Stimulated activated CD8-positive, alpha-beta memory T cell treated with anti-CD3 and anti-CD28 coated beads, Interleukin-12 subunit alpha, Interleukin-12 subunit beta, amount 100 ng/mL, for 4 hours (primary cell): Measurements from ENCODE around the gene THAP5.

Experiments
- DNase-seq: peaks from one replicate; pipeline ENCODE4 v3.0.0-alpha.2; 2020; ENCODE audit warnings: low read depth

The THAP5 gene

GRCh38 chr7:108533712-108534111 lies 35.8 kb downstream of the THAP5 start:
- DNase-seq, result no peak

DNA sequence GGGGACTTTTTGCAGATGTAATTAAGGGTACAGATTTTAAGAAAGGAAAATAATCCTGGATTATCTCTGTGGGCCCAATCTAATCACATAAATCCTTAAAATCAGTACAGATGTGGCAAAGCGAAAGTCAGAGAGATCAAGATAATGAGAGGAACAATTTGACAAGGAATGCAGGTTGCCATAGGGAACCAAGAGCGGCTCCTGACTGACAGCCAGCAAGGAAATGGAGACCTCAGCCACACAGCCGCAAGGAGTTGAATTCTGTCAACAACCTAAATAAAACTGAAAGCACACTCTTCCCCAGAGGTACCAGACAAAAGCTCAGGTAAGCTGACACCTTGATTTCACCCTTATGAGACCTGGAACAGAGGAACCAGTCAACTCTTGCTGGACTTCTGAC lies 40.2 kb downstream of the THAP5 start:
- DNase-seq, result no peak

DNA sequence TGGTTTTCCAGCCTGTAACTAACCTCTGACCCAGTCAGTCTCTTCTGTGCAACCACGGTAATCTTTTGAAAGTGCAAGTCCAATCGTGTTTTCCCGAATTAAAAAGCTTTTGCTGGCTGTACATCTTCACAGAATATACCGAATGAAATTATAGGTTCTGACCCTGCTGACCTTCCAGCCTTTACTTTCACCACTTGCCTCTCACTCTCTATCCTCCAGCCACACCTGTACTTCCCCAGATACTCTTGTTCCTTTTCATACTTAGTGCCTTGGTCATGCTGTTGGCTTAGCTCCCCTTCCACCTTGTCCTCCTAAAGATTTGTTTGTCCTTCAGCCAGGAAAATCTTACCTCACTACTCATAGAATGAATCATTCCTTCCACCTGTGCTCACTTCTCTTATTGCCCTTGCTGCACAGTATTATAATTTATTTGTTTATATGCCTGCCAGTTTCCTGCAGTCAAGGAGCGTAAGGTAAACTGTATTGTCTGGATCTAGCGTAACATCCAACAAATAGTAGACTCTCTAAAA lies 41.3 kb downstream of the THAP5 start:
- DNase-seq, result no peak

DNA sequence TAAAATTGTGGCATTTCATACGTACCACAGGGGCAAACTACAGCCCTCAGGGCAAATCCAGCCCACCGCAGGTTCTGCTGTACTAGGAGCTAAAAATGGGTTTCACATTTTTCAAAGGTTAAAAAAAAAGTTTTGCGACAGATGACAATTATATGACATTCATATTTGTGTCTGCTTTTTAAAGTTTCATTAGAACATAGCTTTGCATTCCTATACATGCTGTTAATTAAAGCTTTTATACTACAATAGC lies 42.8 kb downstream of the THAP5 start:
- DNase-seq, result no peak

DNA sequence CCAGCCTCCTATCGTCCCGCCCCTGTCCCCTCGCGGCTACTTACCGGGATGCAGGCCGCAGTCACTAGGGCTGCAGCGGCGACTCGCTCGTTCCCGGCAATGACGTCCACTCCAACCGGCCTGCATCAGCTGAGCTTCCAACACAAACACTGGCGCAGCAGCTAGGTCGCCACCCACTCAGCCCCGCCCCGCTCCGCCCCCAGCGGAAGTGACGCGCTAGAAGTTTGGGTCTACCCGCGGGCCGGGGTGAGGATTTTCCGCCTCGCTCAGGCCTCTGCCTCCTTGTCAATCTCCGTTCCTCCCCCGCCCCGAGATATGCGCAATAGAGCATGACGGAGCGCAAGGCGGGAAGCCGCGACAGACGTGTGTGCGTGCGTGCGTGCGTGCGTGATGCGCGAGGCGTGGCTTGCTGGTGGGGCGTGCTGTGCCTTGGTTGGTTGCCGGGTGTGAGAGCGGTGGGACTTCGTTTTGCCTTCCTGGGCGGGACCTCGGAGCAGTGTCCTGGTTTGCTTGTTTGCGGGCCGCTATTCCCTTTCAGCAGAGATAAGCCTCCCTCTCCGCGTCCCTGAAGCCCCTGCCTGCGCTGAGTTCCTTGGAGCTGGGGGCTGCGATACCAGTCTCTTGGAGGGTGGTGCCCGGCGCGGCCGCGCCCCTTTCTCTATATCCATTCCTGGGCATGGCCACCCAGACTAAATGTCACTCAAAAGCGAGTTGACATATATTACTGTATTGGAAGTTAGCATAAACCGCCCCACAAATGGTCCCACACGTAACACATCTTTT lies 43.3 kb downstream of the THAP5 start, which contains the start of gene PNPLA8:
PNPLA8 (minus strand) TSS at position 151 of the 783 bp plus-strand sequence. CDS start 10,644 bp downstream, outside the sequence.
- peak; percentile 100 for DNase-seq

DNA sequence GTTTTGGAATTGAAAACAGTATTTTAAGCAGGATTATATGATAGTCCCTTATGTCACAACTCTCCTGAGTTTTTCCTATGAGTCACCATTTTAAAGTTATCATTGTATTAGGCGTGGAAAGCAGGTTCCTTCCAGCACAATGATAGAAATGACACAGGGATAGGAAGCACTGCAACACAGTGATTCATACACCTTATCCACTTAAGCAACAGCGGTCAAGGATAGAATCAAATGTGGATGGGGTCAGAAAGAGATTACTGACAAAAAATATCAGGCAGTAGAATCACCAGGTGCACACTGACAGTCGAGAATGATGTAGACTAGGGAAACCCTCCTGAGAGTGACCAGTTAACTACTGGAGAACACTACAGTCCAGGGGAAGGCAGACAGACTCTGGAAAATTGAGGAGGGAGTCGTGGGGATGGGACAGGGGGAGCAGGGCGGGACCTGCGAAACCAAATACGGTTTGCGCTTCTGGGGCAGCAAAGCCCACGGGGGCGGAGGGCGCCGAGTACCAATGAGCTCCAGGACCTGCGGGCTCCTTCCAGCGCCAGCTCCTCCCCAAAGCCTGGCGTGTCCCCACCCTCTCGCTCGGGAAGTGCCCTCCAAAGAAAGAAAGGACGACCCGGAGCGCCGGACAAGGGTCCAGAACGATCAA lies 44.0 kb downstream of the THAP5 start:
- DNase-seq, result no peak

- no peak for DNase-seq
Observed at GRCh38 chr7:108522780-108523179, 46.7 kb downstream of the THAP5 start.

DNA sequence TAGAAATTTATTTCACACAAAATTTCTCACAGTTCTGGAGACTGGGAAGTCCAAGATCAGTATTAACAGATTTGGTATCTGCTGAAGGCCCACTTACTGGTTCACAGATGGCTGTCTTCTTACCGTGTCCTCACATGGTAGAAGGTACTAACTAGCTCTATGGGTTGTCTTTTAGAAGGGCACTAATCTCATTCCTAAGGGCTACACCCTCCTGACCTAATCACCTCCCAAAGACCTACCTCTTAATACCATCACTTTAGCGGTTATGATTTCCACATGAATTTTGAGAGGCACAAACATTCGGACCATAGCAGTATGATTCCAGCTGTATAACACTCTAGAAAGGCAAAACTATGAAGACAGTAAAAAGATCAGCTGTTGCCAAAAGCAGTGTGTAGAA lies 51.6 kb downstream of the THAP5 start:
- no peak for DNase-seq

DNA sequence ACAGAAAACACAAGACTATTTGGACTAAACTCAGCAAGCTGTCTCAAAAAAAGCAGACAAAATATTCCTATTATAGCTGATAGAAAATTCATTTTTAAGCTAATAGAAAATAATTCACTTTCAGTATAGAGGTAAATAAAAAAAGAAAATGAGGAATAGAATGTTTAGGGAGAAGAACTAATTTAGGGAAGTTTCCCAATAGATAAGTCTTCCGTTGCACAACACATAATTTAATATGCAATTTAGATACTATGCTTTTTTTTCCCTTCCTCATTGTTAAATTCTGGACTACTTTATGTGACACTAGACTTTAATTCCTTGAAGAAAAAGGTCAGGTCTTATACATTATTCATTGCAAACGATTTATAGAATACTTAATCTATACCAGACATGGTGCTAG lies 53.9 kb downstream of the THAP5 start:
- no peak for DNase-seq

- no peak for DNase-seq
Observed at GRCh38 chr7:108515013-108515412, 54.5 kb downstream of the THAP5 start.
